PC-9 (cell line): ENCODE results near the gene MEP1B.

Experiments
- EZH2 ChIP-seq: fragments of 200-600 bp; sonication (generic); IDR thresholded peaks from 2 replicates; pipeline ENCODE4 v1.8.0; 2017; ENCODE audit warnings: antibody characterized with exemption, low read depth
- TF ChIP-seq, protein P1 (sequence below): fragments of 200-600 bp; sonication (generic); conservative IDR thresholded peaks from 2 replicates; pipeline ENCODE4 v1.6.1; 2017; ENCODE audit warnings: mixed run types, antibody characterized with exemption, mild to moderate bottlenecking, moderate library complexity

DNA sequence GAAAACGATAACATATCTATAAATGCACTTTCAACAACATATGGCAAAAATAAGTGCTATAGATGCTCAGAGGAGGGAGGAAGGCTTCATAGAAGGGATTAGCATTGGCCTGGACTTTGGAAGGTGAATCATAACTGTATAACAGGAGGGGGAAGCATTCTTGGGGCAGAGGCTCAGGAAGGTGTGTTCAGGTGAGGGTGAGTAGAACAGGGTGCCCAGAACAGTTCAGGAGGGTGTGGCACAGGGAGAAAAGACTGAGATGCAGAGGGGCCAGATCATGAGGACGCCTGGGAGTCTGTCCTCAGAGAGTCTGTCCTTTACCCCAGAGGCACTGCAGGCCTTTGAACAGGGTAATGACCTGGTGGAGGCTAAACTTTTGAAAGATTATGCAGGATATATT, 29.3 kb upstream of the MEP1B start:
- TF ChIP-seq EZH2: no peak
- TF ChIP-seq, protein P1, sequence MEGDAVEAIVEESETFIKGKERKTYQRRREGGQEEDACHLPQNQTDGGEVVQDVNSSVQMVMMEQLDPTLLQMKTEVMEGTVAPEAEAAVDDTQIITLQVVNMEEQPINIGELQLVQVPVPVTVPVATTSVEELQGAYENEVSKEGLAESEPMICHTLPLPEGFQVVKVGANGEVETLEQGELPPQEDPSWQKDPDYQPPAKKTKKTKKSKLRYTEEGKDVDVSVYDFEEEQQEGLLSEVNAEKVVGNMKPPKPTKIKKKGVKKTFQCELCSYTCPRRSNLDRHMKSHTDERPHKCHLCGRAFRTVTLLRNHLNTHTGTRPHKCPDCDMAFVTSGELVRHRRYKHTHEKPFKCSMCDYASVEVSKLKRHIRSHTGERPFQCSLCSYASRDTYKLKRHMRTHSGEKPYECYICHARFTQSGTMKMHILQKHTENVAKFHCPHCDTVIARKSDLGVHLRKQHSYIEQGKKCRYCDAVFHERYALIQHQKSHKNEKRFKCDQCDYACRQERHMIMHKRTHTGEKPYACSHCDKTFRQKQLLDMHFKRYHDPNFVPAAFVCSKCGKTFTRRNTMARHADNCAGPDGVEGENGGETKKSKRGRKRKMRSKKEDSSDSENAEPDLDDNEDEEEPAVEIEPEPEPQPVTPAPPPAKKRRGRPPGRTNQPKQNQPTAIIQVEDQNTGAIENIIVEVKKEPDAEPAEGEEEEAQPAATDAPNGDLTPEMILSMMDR: no peak
